Prostate gland (tissue), 2 donors: Measurements from ENCODE around the gene NUP153. TPM values are rescaled to one million over a fixed set of nuclear protein-coding genes. Genes with fewer than 3 reads are reported as not detected.

Experiments used
- DNase-seq: peaks from one replicate; pipeline ENCODE4 v3.0.0-alpha.2; 2019; ENCODE audit warnings: low spot score
- H3K27ac ChIP-seq, 2 donors: fragments of 200-600 bp; sonication (generic); 2 replicates each; pipeline ENCODE4 v1.5.1; 2017 to 2019
- H3K27me3 ChIP-seq: fragments of 200-600 bp; sonication (generic); replicated peaks from 2 replicates; pipeline ENCODE4 v1.5.1; 2019; ENCODE audit not compliant: insufficient read depth
- H3K36me3 ChIP-seq, 2 donors: fragments of 200-600 bp; sonication (generic); 1 replicate in 1 of 2; 2 replicates in 1 of 2; pipeline versions ENCODE4 v1.5.1 to v1.8.1; 2017 to 2019
- H3K4me1 ChIP-seq: fragments of 200-600 bp; sonication (generic); replicated peaks from 2 replicates; pipeline ENCODE4 v1.5.1; 2019
- H3K4me3 ChIP-seq, 2 donors: fragments of 200-600 bp; sonication (generic); 2 replicates each; pipeline ENCODE4 v1.5.1; 2017 to 2019
- H3K9me3 ChIP-seq: fragments of 200-600 bp; sonication (generic); 2 replicates; pipeline ENCODE4 v1.5.1; 2017
- POLR2A ChIP-seq: fragments of 450-650 bp; IDR thresholded peaks from one replicate; pipeline ENCODE4 v1.6.1; 2016; ENCODE audit warnings: antibody characterized with exemption, mild to moderate bottlenecking
- POLR2AphosphoS5 ChIP-seq: sonication (generic); formaldehyde crosslinking; IDR thresholded peaks from one replicate; pipeline ENCODE4 v1.6.1; 2017; ENCODE audit warnings: antibody characterized with exemption
- WGBS: methylation state at CpG from one replicate; pipeline ENCODE4 v1.1.5; 2018; 5-methylcytosine and 5-hydroxymethylcytosine counted together
- intact Hi-C: fragments of 100-400 bp; cut with DNase I; formaldehyde crosslinking; loops from one replicate; pipeline ENCODE4 v1.14.2; 2022
- total RNA-seq, 2 donors: library from RNA; depleted of rRNA; stranded (reverse); fragments of >200 nt; gene quantifications; one replicate each; pipeline ENCODE4 v1.1.0, GENCODE V29; 2016
- TF ChIP-seq, protein P1 (sequence below), 4 experiments: fragments of 200-600 bp in 2 of 4; fragments of 450-650 bp in 2 of 4; sonication (generic) in 2 of 4; IDR thresholded peaks; 1 replicate in 3 of 4; 2 replicates in 1 of 4; pipeline ENCODE4 v1.5.1; 2016 to 2019; ENCODE audit warnings: antibody characterized with exemption in 4 of 4, mild to moderate bottlenecking in 2 of 4, moderate library complexity in 2 of 4

The NUP153 gene
- total RNA-seq, 2 donors from 2014 or later, result 35.3 to 46.2 TPM

- DNase-seq, result no peak
- Histone ChIP-seq H3K27me3 (no peaks in the 10 kb centered on the region), H3K36me3 (peaks cover 0 to 5% of the 10 kb centered on the region in 2 donors), H3K9me3 (no peaks in the 10 kb centered on the region), H3K4me3 (no peak overlapping the region), H3K27ac (no peak overlapping the region), H3K4me1 (no peaks in the 10 kb centered on the region)
- WGBS, result 78% methylated on average over 1 of the region's 1 CpG
- TF ChIP-seq POLR2AphosphoS5, result no peak
- TF ChIP-seq, protein P1, sequence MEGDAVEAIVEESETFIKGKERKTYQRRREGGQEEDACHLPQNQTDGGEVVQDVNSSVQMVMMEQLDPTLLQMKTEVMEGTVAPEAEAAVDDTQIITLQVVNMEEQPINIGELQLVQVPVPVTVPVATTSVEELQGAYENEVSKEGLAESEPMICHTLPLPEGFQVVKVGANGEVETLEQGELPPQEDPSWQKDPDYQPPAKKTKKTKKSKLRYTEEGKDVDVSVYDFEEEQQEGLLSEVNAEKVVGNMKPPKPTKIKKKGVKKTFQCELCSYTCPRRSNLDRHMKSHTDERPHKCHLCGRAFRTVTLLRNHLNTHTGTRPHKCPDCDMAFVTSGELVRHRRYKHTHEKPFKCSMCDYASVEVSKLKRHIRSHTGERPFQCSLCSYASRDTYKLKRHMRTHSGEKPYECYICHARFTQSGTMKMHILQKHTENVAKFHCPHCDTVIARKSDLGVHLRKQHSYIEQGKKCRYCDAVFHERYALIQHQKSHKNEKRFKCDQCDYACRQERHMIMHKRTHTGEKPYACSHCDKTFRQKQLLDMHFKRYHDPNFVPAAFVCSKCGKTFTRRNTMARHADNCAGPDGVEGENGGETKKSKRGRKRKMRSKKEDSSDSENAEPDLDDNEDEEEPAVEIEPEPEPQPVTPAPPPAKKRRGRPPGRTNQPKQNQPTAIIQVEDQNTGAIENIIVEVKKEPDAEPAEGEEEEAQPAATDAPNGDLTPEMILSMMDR (IDR thresholded peaks at IDR 0.05), result no peak
- no peak for TF ChIP-seq POLR2A
- intact Hi-C loops, result no loop called here
Observed at GRCh38 chr6:17632934-17633333, 73.8 kb downstream of the NUP153 start.

GRCh38 chr6:17630511-17631073 lies 76.1 kb downstream of the NUP153 start:
- peak; percentile 28 for DNase-seq
- Histone ChIP-seq H3K27me3 (no peaks in the 10 kb centered on the region), H3K4me3 (no peak overlapping the region), H3K9me3 (no peaks in the 10 kb centered on the region), H3K27ac (peak overlapping the region; percentile 25 to 29), H3K36me3 (no peaks in the 10 kb centered on the region), H3K4me1 (no peaks in the 10 kb centered on the region)
- intact Hi-C loops, result no loop called here
- WGBS, result 30% methylated on average over 5 of the region's 5 CpGs
- TF ChIP-seq POLR2AphosphoS5 (no peak), POLR2A (no peak)
- TF ChIP-seq, protein P1 (IDR thresholded peaks at IDR 0.05), result no peak

- WGBS, result 65% methylated on average over 8 of the region's 8 CpGs
- H3K27ac ChIP-seq, result peak overlapping the region; percentile 25 to 29
Observed at GRCh38 chr6:17629824-17630510, 76.8 kb downstream of the NUP153 start.

DNA sequence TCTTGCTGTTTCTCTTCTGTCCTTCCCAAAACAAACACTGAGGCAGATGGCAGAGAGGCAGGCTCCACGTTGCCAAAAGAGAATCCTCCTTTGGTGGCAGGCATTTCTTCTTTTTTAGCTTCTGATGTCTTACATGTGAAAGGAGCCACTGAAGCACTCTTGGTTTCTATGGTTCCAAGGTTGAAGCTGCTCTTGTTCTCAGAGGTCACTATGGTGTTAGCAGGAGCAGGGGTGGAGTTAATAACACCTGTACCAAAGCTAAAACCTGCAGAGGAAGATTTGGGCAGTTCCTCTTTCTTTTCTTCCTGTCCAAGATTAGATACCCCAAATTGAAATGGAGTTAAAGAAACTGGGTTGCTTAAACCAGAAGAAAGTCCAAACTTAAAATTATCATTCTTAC lies 77.9 kb downstream of the NUP153 start:
- TF ChIP-seq POLR2A, result no peak
- TF ChIP-seq, protein P1 (IDR thresholded peaks at IDR 0.05), result no peak
- no peak for TF ChIP-seq POLR2AphosphoS5
- H3K36me3 ChIP-seq, result no peaks in the 10 kb centered on the region
- no peaks in the 10 kb centered on the region for H3K9me3 ChIP-seq
- H3K27ac ChIP-seq, result no peak overlapping the region
- no peaks in the 10 kb centered on the region for H3K27me3 ChIP-seq
- intact Hi-C loops, result no loop called here
- H3K4me1 ChIP-seq, result no peaks in the 10 kb centered on the region
- H3K4me3 ChIP-seq, result no peak overlapping the region
- no peak for DNase-seq
- WGBS, result 46% methylated on average over 1 of the region's 1 CpG

More at GRCh38 chr6:17629824-17630510, 76.8 kb downstream of the NUP153 start:
- Histone ChIP-seq H3K4me1 (no peaks in the 10 kb centered on the region), H3K4me3 (no peak overlapping the region), H3K27me3 (no peaks in the 10 kb centered on the region), H3K36me3 (no peaks in the 10 kb centered on the region), H3K9me3 (no peaks in the 10 kb centered on the region)
- TF ChIP-seq POLR2AphosphoS5 (no peak), POLR2A (no peak)
- TF ChIP-seq, protein P1 (IDR thresholded peaks at IDR 0.05), result no peak
- intact Hi-C loops, result no loop called here
- DNase-seq, result no peak

- Histone ChIP-seq H3K4me3 (no peak overlapping the region), H3K36me3 (no peaks in the 10 kb centered on the region), H3K4me1 (no peaks in the 10 kb centered on the region), H3K27ac (no peak overlapping the region), H3K9me3 (no peaks in the 10 kb centered on the region), H3K27me3 (no peaks in the 10 kb centered on the region)
- no peak for TF ChIP-seq POLR2AphosphoS5
- no peak for TF ChIP-seq POLR2A
- TF ChIP-seq, protein P1 (IDR thresholded peaks at IDR 0.05), result no peak
- WGBS, result 58% methylated on average over 1 of the region's 1 CpG
- DNase-seq, result no peak
- intact Hi-C loops, result no loop called here
Observed at GRCh38 chr6:17624396-17624795, 82.3 kb downstream of the NUP153 start.
